Measurements from ENCODE around the gene FRYL. TPM values are rescaled to one million over a fixed set of nuclear protein-coding genes. Genes with fewer than 3 reads are reported as not detected.
"Not testable (repeated sequence)": the region's sequence is repeated elsewhere in the genome, so short reads cannot be mapped to it uniquely, and the experiment has no call there.

The FRYL gene
- polyA plus RNA-seq, 1 donor from 2014 or later = 64.0 TPM

GRCh38 chr4:48718818-48719465, 61.1 kb downstream of the FRYL start:
- Histone ChIP-seq H4K20me1 (ENCODE audit: insufficient read depth) (no peaks in the 10 kb centered on the region), H3K27me3 (ENCODE audit: insufficient read depth, low read depth, low read length) (no peaks in the 10 kb centered on the region), H2AFZ (ENCODE audit: low read depth, low read length) (no peak overlapping the region), H3K27ac (ENCODE audit: low read length) (no peak overlapping the region), H3K79me2 (replicated peaks; ENCODE audit: insufficient read depth, low read length) (peaks cover 17% of the 10 kb centered on the region), H3F3A (ENCODE audit: insufficient read depth, low read length, poor library complexity, severe bottlenecking) (no peaks in the 10 kb centered on the region), H3K36me3 (ENCODE audit: insufficient read depth, low read length) (no peaks in the 10 kb centered on the region), H3K9me3 (ENCODE audit: low read length) (no peaks in the 10 kb centered on the region), H3K4me3 (ENCODE audit: low read length) (no peak overlapping the region), H3K4me2 (ENCODE audit: low read length) (no peak overlapping the region), H3K9me2 (ENCODE audit: insufficient read depth, low read length) (no peaks in the 10 kb centered on the region), H3K9ac (ENCODE audit: low read length) (no peak overlapping the region)
- no peak for TF ChIP-seq EZH2 (IDR thresholded peaks at IDR 0.05; ENCODE audit: borderline replicate concordance, insufficient read depth, low read length, poor library complexity, severe bottlenecking)
- TF ChIP-seq TAF1 (IDR thresholded peaks at IDR 0.05; ENCODE audit: low read depth) = no peak
- no peak for TF ChIP-seq RAD21 (conservative IDR thresholded peaks at IDR 0.05)
- TF ChIP-seq POLR2AphosphoS5 (IDR thresholded peaks at IDR 0.05) = no peak
- no peak for TF ChIP-seq EP300 (conservative IDR thresholded peaks at IDR 0.05; ENCODE audit: poor library complexity, severe bottlenecking)
- TF ChIP-seq REST (IDR thresholded peaks at IDR 0.05; ENCODE audit: borderline replicate concordance) = no peak
- no peak for TF ChIP-seq MXI1 (conservative IDR thresholded peaks at IDR 0.05; ENCODE audit: poor library complexity, severe bottlenecking)
- no peak for TF ChIP-seq CTCF (IDR thresholded peaks at IDR 0.05; ENCODE audit: poor library complexity, severe bottlenecking)
- TF ChIP-seq SMC3 (conservative IDR thresholded peaks at IDR 0.05; ENCODE audit: poor library complexity) = no peak

GRCh38 chr4:48716285-48716684, 63.8 kb downstream of the FRYL start:
- not testable (repeated sequence) for H3K9me2 ChIP-seq (ENCODE audit: insufficient read depth, low read length); H2AFZ ChIP-seq (ENCODE audit: low read depth, low read length); H3K36me3 ChIP-seq (ENCODE audit: insufficient read depth, low read length)

More at GRCh38 chr4:48716285-48716684, 63.8 kb downstream of the FRYL start:
- not testable (repeated sequence) for H3F3A ChIP-seq (ENCODE audit: insufficient read depth, low read length, poor library complexity, severe bottlenecking); H3K9ac ChIP-seq (ENCODE audit: low read length); H3K4me2 ChIP-seq (ENCODE audit: low read length); H3K4me3 ChIP-seq (ENCODE audit: low read length); H3K27ac ChIP-seq (ENCODE audit: low read length); H4K20me1 ChIP-seq (ENCODE audit: insufficient read depth); H3K27me3 ChIP-seq (ENCODE audit: insufficient read depth, low read depth, low read length); H3K79me2 ChIP-seq (replicated peaks; ENCODE audit: insufficient read depth, low read length); H3K9me3 ChIP-seq (ENCODE audit: low read length)
